T-helper 22 cell (primary cell): ENCODE data around the gene FDCSP.
"Not testable (repeated sequence)": the region's sequence is repeated elsewhere in the genome, so short reads cannot be mapped to it uniquely, and the experiment has no call there.

Source experiments
- DNase-seq: peaks from one replicate; pipeline ENCODE4 v3.0.0-alpha.2; 2020; ENCODE audit warnings: low read depth

The FDCSP gene

DNA sequence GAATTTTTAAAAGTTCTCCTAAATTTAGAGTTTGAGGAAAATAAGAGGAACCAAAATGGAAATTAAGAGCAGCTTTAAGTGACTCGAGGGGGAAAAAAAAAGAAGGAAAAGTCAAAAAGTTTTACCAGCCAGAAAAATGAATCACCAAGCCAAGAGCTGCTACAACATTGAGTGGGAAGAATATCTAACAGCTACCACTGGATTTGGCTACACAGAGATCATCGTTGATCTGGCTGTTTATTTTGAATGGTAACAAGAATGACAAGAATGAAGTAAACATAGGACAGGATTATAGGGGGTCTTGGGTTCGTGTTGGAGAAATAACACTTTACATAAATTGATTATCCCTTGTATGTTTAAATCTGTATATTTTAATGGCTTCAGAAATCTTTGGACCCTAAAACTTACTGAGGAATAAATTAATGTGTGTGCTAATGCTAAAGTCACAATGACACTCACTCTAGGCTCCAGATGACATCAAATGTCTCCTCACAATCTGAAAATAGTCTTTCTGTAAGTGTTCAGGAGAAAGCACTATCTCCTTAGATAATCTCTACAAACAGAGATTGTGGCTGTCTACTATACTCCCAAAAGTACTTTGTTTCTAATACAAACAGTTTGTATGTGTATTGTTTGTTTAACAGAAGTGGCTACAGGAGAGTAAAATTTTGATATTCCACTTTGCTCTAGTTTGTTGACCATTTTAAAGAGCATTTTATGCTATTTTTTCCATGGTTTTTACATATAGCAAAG lies 13.4 kb downstream of the FDCSP start:
- no peak for DNase-seq

- DNase-seq: no peak
Measured at GRCh38 chr4:70239884-70240591, 14.1 kb downstream of the FDCSP start.

GRCh38 chr4:70242297-70242696 lies 16.4 kb downstream of the FDCSP start, which contains the start of gene CSN3:
Gene CSN3, plus strand, starts transcription at chr4:70242597. Its CDS starts 2,223 bp downstream, at chr4:70244820.
- not testable (repeated sequence) for DNase-seq

DNA sequence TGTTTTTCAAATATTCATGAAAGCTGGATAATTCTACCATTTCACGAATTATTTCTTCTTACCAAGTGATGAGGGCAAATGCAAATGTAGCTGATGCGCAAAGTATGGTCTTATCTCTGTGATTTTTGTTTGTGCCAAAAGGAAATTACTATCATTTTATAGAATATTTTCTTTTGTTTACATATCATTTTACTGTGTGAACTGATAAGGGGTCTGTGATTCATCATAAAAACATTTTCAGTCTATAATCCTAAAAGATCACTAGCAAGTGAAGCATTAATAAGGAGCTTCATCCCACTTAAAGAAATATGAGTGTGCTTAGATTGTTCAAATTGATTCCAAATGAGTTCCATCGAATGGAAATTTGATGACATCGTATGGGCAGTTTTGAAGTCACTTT lies 17.2 kb downstream of the FDCSP start:
- DNase-seq: no peak

- no peak for DNase-seq
Measured at GRCh38 chr4:70251250-70251944, 25.5 kb downstream of the FDCSP start.

DNA sequence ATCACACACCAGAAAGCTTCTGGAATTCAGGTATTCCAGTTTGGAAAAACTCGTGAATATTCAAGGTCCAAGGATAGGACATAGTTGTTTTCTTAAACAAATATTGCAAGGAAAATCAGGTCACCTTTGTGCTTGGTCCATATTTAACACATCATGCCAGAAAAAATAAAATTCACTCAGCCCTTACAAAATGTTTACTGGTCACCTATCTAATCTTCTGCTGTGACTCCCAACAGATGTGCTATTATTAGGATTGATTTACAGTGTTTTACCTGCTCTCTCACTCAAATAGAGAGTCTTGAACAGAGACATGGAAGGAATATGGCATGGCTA lies 26.0 kb downstream of the FDCSP start:
- DNase-seq: no peak

DNA sequence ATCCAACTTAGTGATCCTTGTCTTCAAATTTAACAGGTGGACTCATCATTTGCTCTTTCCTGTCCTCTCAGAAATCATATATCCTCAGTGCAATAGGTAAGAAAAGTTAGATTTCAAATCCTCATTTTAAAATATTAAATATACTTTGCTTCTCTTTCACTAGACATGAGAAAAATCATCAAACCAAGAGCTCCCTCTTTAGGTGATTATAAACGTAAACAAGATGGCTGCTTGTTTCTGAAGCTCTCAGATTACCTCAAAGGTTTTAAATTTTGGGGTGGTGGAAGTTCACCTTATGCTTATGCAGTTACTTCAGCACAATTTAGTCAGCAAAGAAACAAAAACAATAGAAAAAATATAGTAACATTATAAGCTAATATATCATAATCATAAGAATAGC lies 43.8 kb downstream of the FDCSP start:
- no peak for DNase-seq

DNA sequence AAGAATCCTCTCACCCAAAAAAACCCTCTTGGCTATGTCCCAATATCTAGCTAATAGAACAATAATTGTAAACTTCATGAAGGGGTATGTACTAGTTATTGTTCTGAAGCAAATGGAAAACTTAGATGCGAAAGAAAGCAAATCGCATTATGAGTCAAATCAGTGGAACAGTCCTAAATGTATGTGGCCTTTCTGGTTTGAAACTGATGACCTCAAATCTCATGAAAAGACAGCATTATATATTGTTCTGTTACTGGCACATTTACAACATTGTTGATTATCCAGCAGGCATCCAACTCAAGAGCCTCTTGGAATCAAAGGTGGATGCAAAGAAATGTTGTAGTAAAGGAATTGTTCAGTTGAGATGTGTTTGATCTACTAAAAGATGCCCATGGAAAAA lies 51.2 kb downstream of the FDCSP start:
- DNase-seq: no peak

GRCh38 chr4:70280567-70280966 lies 54.6 kb downstream of the FDCSP start:
- DNase-seq: no peak
